Measurements from ENCODE around the gene C5orf22. TPM values are rescaled to one million over a fixed set of nuclear protein-coding genes. Genes with fewer than 3 reads are reported as not detected.
"Not testable (repeated sequence)": the region's sequence is repeated elsewhere in the genome, so short reads cannot be mapped to it uniquely, and the experiment has no call there.

Gene C5orf22
- total RNA-seq, 4 donors from 2014 or later: 8.9 to 15.6 (median 12.2) TPM

DNA sequence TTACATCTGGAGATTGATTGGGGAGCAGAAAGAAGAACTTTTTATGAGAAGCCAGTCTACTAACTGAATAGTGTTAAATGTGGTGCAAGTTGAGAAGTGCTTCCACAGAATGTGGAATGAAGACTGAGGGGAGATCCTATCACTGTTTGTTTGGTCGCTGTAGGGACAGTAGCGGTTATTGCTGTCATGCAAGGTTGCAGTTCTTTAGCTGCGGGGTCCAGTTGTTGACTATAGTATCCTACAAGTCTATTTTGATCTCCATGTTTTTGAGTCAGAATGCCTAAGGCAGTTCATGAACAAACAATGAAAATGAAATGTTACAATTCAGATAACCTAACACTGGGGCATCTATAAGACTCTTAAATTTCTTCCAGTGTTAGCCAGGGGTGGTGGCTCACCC is 61.6 kb downstream of the C5orf22 start:
- 78 to 80% methylated on average over 3 of the region's 3 CpGs for WGBS, 2 donors
- TF ChIP-seq, protein P1, sequence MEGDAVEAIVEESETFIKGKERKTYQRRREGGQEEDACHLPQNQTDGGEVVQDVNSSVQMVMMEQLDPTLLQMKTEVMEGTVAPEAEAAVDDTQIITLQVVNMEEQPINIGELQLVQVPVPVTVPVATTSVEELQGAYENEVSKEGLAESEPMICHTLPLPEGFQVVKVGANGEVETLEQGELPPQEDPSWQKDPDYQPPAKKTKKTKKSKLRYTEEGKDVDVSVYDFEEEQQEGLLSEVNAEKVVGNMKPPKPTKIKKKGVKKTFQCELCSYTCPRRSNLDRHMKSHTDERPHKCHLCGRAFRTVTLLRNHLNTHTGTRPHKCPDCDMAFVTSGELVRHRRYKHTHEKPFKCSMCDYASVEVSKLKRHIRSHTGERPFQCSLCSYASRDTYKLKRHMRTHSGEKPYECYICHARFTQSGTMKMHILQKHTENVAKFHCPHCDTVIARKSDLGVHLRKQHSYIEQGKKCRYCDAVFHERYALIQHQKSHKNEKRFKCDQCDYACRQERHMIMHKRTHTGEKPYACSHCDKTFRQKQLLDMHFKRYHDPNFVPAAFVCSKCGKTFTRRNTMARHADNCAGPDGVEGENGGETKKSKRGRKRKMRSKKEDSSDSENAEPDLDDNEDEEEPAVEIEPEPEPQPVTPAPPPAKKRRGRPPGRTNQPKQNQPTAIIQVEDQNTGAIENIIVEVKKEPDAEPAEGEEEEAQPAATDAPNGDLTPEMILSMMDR (IDR thresholded peaks at IDR 0.05): no peak
- no peak for TF ChIP-seq POLR2A (IDR thresholded peaks at IDR 0.05)
- H3K4me3 ChIP-seq (ENCODE audit: low read depth, poor library complexity, severe bottlenecking): no peak overlapping the region
- intact Hi-C loops (cut with DNase I; ENCODE audit: low total_unique reads): no loop called here
- no peak for DNase-seq (ENCODE audit: low spot score in 2 of 2)

DNA sequence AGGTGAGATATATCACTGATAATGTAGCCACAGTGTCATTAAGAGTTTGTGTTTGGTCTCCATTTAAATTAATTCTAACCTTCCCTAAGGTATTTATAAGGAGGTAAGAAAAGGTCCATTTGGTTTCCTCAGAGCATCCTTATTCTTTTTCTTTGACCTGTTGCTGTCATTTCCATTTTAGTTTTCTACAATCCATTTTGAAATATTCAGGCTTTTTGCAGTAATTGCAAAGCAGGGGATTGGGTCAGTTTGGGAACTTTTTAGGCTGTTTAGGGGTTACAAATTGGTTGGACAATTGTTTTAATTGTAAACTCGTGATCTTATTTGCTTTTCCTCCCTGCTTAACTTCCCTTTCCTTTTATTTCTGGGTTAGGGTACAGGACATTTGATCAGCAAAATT is 64.3 kb downstream of the C5orf22 start:
- TF ChIP-seq, protein P1 (IDR thresholded peaks at IDR 0.05): no peak
- no peak for TF ChIP-seq POLR2A (IDR thresholded peaks at IDR 0.05)
- no peak for DNase-seq (ENCODE audit: low spot score in 2 of 2)
- H3K4me3 ChIP-seq (ENCODE audit: low read depth, poor library complexity, severe bottlenecking): no peak overlapping the region
- WGBS, 2 donors: 67 to 71% methylated on average over 1 of the region's 1 CpG
- intact Hi-C loops (cut with DNase I; ENCODE audit: low total_unique reads): no loop called here

DNA sequence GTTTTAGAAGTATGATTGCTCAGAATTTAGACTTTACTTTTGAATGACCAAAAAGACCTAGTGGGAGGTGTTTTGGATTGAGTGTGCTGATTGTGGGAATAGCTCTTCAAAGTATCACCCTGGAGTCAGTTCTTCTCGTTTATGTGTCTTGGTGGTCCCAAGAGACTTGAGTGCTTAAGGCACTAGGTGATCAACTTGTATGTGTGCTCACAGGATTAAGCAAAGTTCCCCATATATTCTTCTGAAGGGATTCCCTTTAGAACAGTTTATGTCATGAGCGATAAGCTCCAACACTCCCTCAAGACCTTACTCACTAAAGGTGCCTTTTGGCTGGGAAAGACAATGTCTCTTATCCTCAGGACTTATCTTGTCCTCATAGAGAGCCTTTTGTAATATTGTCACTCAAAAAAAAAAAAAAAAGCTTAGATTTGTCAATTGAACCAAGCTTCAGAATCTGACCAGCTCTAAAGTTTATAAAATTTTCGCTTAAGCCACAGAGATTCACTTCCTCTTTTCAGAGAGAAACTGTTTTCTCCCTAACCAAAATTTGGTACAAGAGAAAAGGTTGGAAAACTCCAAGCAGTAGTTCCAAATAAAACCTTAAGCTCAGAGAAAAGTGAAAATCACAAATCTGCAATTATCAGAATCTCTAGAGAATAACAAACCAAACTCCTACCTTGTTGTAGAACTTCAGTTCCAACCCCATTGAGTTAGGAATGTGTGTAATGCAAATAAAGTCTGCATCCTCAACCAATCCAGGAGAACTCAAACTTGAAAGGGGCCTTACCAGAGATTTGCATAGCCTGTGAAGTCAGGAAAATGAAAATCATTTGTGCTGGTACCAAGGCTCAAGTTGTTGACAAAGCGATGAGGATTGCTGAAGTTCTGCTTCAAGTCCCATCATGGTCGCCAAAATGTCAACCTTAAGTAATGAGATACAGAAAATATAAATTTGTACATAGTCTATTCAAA is 66.8 kb downstream of the C5orf22 start:
- intact Hi-C loops (cut with DNase I; ENCODE audit: low total_unique reads): no loop called here
- WGBS, 2 donors: 86 to 87% methylated on average over 5 of the region's 5 CpGs
- no peak overlapping the region for H3K4me3 ChIP-seq (ENCODE audit: low read depth, poor library complexity, severe bottlenecking)
- TF ChIP-seq POLR2A (IDR thresholded peaks at IDR 0.05): no peak
- TF ChIP-seq, protein P1 (IDR thresholded peaks at IDR 0.05): no peak
- DNase-seq (ENCODE audit: low spot score in 2 of 2): no peak

DNA sequence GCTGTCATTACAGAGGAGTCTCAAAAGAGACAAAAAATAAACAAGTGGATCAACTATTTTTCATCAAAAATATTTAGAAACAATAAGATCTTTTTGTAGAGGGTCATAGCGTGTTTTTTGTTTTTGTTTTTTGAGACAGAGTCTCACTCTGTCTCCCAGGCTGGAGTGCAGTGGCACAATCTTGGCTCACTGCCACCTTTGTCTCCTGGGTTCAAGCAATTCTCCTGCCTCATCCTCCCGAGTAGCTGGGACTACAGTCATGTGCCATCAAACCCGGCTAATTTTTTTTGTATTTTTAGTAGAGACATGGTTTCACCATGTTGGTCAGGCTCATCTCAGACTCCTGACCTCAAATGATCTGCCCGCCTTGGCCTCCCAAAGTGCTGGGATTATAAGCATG is 70.2 kb downstream of the C5orf22 start:
- DNase-seq (ENCODE audit: low spot score in 2 of 2); intact Hi-C loops (cut with DNase I; ENCODE audit: low total_unique reads); H3K4me3 ChIP-seq (ENCODE audit: low read depth, poor library complexity, severe bottlenecking): not testable (repeated sequence)
- WGBS, 2 donors: 87 to 94% methylated on average over 4 of the region's 4 CpGs

DNA sequence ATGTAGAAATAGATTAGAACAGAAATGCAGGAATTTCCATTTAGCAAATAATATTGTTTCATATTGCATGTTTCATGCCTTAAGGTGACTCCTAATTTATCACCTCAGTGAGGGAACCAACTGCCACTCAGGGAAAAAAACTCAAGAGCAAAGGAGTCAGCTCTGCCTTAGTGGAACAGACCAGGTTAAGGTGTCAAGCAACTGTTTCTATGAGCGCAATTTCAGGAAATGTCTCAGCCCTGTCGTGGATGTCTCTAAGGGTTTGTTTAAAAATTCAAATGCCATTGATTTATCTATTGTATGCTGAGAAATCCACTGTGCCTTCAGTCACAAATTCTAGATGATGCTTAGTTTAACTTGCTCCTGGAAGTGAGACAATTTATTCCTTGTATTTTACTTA is 72.1 kb downstream of the C5orf22 start:
- intact Hi-C loops (cut with DNase I; ENCODE audit: low total_unique reads): no loop called here
- WGBS, 2 donors: 77 to 85% methylated on average over 2 of the region's 2 CpGs
- DNase-seq (ENCODE audit: low spot score in 2 of 2): no peak
- TF ChIP-seq, protein P1 (IDR thresholded peaks at IDR 0.05): no peak
- no peak overlapping the region for H3K4me3 ChIP-seq (ENCODE audit: low read depth, poor library complexity, severe bottlenecking)

DNA sequence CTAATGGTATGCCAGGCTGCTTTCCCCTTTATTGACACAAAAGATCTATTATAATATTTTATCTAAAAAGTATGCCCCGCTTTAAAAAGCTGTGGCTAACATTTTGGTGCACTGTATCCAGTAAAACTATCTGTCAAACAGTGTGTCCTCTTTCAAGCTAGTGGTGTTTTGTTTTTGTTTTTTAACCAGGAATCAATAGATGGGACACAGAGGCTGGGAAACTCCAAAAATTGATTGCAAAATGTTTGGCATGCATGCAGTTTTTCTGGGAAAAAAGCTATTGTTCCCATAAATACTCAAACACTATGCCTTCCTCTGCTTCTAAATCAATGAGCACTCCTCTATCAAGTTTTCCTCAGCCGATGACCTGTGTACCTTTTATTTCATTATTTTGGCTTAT is 72.5 kb downstream of the C5orf22 start:
- intact Hi-C loops (cut with DNase I; ENCODE audit: low total_unique reads): no loop called here
- no peak overlapping the region for H3K4me3 ChIP-seq (ENCODE audit: low read depth, poor library complexity, severe bottlenecking)
- TF ChIP-seq, protein P1 (IDR thresholded peaks at IDR 0.05): no peak
- TF ChIP-seq POLR2A (IDR thresholded peaks at IDR 0.05): no peak
- 76 to 87% methylated on average over 2 of the region's 2 CpGs for WGBS, 2 donors
- DNase-seq (ENCODE audit: low spot score in 2 of 2): no peak

Other genes starting within 250 kb of the C5orf22 start
- 10 to 100 TPM; 21.7 to 59.2 (median 37.3) TPM for gene DROSHA, start 208 bp upstream of the C5orf22 start, total RNA-seq
- 100 to 1,000 TPM; 102 to 150 (median 116) TPM for gene PDZD2, start 106.8 kb downstream of the C5orf22 start, total RNA-seq